Vagina (tissue), 2 donors: Measurements from ENCODE around the gene TUBB. TPM values are rescaled to one million over a fixed set of nuclear protein-coding genes. Genes with fewer than 3 reads are reported as not detected.
A peak's percentile ranks its signal among the peaks of the same experiment; 100 is the strongest.

Experiments used
- DNase-seq, 2 donors: peaks; one replicate each; pipeline ENCODE4 v3.0.0-alpha.2; 2017; ENCODE audit errors: extremely low spot score in 2 of 2
- H3K27ac ChIP-seq: fragments of 200-600 bp; sonication (generic); one replicate; pipeline ENCODE4 v1.5.1; 2019
- H3K27me3 ChIP-seq: fragments of 200-600 bp; sonication (generic); one replicate; pipeline ENCODE4 v1.5.1; 2019
- H3K36me3 ChIP-seq, 2 donors: fragments of 200-600 bp; sonication (generic); one replicate each; pipeline ENCODE4 v1.5.1; 2017 to 2019
- H3K4me1 ChIP-seq: fragments of 200-600 bp; sonication (generic); one replicate; pipeline ENCODE4 v1.5.1; 2019
- H3K4me3 ChIP-seq, 2 donors: fragments of 200-600 bp; sonication (generic); 1 replicate in 1 of 2; 2 replicates in 1 of 2; pipeline ENCODE4 v1.5.1; 2016 to 2019
- H3K9me3 ChIP-seq: fragments of 200-600 bp; sonication (generic); one replicate; pipeline ENCODE4 v1.5.1; 2019
- POLR2A ChIP-seq, 2 donors: fragments of 450-650 bp; IDR thresholded peaks; one replicate each; pipeline ENCODE4 v1.6.1; 2017; ENCODE audit warnings: antibody characterized with exemption in 2 of 2, mild to moderate bottlenecking in 2 of 2, moderate library complexity in 2 of 2
- POLR2AphosphoS5 ChIP-seq, 2 donors: sonication (generic); formaldehyde crosslinking; IDR thresholded peaks; one replicate each; pipeline ENCODE4 v1.9.0; 2017; ENCODE audit warnings: antibody characterized with exemption in 2 of 2, mild to moderate bottlenecking in 2 of 2, low read depth in 1 of 2; ENCODE audit not compliant: insufficient read depth in 1 of 2
- intact Hi-C: fragments of 100-400 bp; cut with DNase I; formaldehyde crosslinking; loops from one replicate; pipeline ENCODE4 v1.15.1; 2023
- total RNA-seq: library from RNA; depleted of rRNA; stranded (reverse); fragments of >200 nt; gene quantifications from one replicate; pipeline ENCODE4 v1.2.3, GENCODE V29; 2016
- TF ChIP-seq, protein P1 (sequence below), 3 experiments: fragments of 450-650 bp in 2 of 3; fragments of 200-600 bp in 1 of 3; sonication (generic) in 1 of 3; IDR thresholded peaks; one replicate each; pipeline ENCODE4 v1.5.1; 2017 to 2019; ENCODE audit warnings: antibody characterized with exemption in 3 of 3, mild to moderate bottlenecking in 2 of 3, moderate library complexity in 2 of 3

The TUBB gene
- total RNA-seq, 1 donor from 2014 or later, result 293 TPM

- no peak for DNase-seq
- intact Hi-C loops, result loop anchor here (10.0 kb wide), 2 partner anchors 69 to 201 kb away; partner anchors contain the start of genes DDR1, MRPS18B and PPP1R10
- Histone ChIP-seq H3K27ac (peak overlapping the region; percentile 92), H3K4me1 (peaks cover 86% of the 10 kb centered on the region), H3K4me3 (peak overlapping the region; percentile 93 to 97), H3K9me3 (no peaks in the 10 kb centered on the region), H3K36me3 (peaks cover 0 to 4% of the 10 kb centered on the region in 2 donors), H3K27me3 (no peaks in the 10 kb centered on the region)
- TF ChIP-seq POLR2AphosphoS5 (IDR thresholded peaks at IDR 0.05; ENCODE audit: insufficient read depth in 1 of 2, low read depth in 1 of 2), result no peak
- TF ChIP-seq, protein P1, sequence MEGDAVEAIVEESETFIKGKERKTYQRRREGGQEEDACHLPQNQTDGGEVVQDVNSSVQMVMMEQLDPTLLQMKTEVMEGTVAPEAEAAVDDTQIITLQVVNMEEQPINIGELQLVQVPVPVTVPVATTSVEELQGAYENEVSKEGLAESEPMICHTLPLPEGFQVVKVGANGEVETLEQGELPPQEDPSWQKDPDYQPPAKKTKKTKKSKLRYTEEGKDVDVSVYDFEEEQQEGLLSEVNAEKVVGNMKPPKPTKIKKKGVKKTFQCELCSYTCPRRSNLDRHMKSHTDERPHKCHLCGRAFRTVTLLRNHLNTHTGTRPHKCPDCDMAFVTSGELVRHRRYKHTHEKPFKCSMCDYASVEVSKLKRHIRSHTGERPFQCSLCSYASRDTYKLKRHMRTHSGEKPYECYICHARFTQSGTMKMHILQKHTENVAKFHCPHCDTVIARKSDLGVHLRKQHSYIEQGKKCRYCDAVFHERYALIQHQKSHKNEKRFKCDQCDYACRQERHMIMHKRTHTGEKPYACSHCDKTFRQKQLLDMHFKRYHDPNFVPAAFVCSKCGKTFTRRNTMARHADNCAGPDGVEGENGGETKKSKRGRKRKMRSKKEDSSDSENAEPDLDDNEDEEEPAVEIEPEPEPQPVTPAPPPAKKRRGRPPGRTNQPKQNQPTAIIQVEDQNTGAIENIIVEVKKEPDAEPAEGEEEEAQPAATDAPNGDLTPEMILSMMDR (IDR thresholded peaks at IDR 0.05), result no peak
These were observed 36.8 kb upstream of the TUBB start for GRCh38 chr6:30683183-30683979.

- no peaks in the 10 kb centered on the region for H3K27me3 ChIP-seq
- intact Hi-C loops, result loop anchor here (10.0 kb wide), 2 partner anchors 69 to 201 kb away; partner anchors contain the start of genes DDR1, MRPS18B and PPP1R10
- H3K4me1 ChIP-seq, result peaks cover 86% of the 10 kb centered on the region
- TF ChIP-seq, protein P1 (IDR thresholded peaks at IDR 0.05), result no peak
- no peak for TF ChIP-seq POLR2AphosphoS5 (IDR thresholded peaks at IDR 0.05; ENCODE audit: insufficient read depth in 1 of 2, low read depth in 1 of 2)
- TF ChIP-seq POLR2A (IDR thresholded peaks at IDR 0.05), result no peak
- H3K4me3 ChIP-seq, result peak overlapping the region; percentile 93 to 97
- no peaks in the 10 kb centered on the region for H3K9me3 ChIP-seq
- no peaks in the 10 kb centered on the region for H3K36me3 ChIP-seq
- peak overlapping the region; percentile 92 for H3K27ac ChIP-seq
- no peak for DNase-seq
These were observed 36.2 kb upstream of the TUBB start for GRCh38 chr6:30683980-30684338.

DNA sequence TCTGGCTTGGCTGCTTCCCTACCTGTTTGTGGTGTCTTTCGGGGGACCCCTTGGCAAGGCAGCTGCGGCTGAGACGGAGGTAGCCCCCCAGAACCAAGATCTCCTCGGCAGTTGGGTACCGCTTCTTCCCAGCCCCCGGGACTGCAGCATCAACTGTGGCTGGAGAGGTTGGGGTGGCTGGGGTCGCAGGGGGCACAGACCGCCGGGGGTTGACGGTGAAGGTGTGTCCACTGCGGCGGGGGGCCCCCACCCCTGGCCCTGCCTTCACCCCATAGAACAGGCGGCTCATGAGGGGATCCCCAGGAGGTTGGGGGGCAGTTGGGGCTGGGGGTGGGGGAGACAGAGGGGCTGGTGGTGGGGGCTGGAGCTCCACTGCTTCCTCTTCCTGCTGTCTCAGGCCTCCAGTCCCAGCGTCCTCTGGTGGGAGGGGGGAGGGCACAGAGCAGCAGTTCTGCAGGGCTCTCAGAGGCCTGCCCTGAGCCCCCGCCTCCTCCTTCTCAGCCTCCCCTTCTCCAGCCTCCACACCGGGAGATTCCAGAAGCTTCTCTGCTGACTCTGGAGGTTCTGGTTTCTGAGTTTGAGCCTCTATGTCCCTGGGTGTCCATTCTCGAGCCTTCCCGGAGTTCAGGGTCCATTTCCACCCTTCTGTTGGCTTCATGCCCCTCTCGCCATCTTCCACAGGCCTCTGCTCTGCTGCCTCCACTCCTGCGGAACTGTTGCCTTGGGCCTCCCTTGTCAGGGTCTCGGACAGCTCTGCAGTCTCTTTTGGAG is 35.6 kb upstream of the TUBB start:
- Histone ChIP-seq H3K9me3 (no peaks in the 10 kb centered on the region), H3K27ac (peak overlapping the region; percentile 92), H3K27me3 (no peaks in the 10 kb centered on the region), H3K4me1 (peaks cover 86% of the 10 kb centered on the region), H3K4me3 (peak overlapping the region; percentile 93 to 97), H3K36me3 (no peaks in the 10 kb centered on the region)
- no peak for TF ChIP-seq POLR2A (IDR thresholded peaks at IDR 0.05)
- TF ChIP-seq POLR2AphosphoS5 (IDR thresholded peaks at IDR 0.05; ENCODE audit: insufficient read depth in 1 of 2, low read depth in 1 of 2), result no peak
- TF ChIP-seq, protein P1 (IDR thresholded peaks at IDR 0.05), result no peak
- DNase-seq, result no peak
- intact Hi-C loops, result loop anchor here (10.0 kb wide), 2 partner anchors 70 to 200 kb away; partner anchors contain the start of genes DDR1, MRPS18B and PPP1R10

- Histone ChIP-seq H3K9me3 (no peaks in the 10 kb centered on the region), H3K27me3 (no peaks in the 10 kb centered on the region), H3K4me3 (peak overlapping the region; percentile 93 to 97), H3K36me3 (no peaks in the 10 kb centered on the region), H3K4me1 (peaks cover 86% of the 10 kb centered on the region), H3K27ac (peak overlapping the region; percentile 92)
- TF ChIP-seq POLR2AphosphoS5 (IDR thresholded peaks at IDR 0.05; ENCODE audit: insufficient read depth in 1 of 2, low read depth in 1 of 2) (no peak), POLR2A (IDR thresholded peaks at IDR 0.05) (no peak)
- TF ChIP-seq, protein P1 (IDR thresholded peaks at IDR 0.05), result no peak
- intact Hi-C loops, result loop anchor here (2.0 to 10.0 kb wide), 3 partner anchors 35 to 199 kb away; partner anchors contain the start of genes DDR1, MRPS18B, PPP1R10 and TUBB
- DNase-seq, result no peak
These were observed 34.8 kb upstream of the TUBB start for GRCh38 chr6:30685157-30686008.
